ENCODE measurements around the gene LZIC.

- TF ChIP-seq CTCF (IDR thresholded peaks at IDR 0.05) (no peak), PHF8 (IDR thresholded peaks at IDR 0.05; ENCODE audit: borderline replicate concordance, low read depth) (no peak), EP300 (IDR thresholded peaks at IDR 0.05) (no peak)
Measured at GRCh38 chr1:9912264-9912936, 30.8 kb downstream of the LZIC start.

Data from A549 (cell line).